ENCODE measurements around the gene ZDHHC21. TPM values are rescaled to one million over a fixed set of nuclear protein-coding genes. Genes with fewer than 3 reads are reported as not detected.

The ZDHHC21 gene
- total RNA-seq, 1 experiment from 2014 or later, result 9.0 TPM

DNA sequence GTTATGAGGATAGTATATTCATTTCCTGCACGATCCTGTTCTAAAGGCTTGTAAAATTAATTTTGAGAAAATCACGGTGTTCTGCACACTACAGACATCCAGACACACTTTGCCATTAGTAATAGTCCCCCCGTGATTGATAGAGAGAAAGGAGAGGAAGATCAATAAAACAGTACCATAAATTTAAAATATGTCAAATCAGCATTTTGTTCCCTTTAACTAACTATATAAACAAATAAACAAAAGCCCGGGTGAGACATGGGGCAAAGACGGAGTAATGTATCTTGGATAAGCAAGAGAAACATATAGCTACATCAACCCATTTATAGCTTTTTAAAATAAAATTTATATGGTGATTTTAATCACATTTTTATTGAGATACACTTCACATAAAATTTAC is 39.9 kb upstream of the ZDHHC21 start:
- no peak overlapping the region for H3K23ac ChIP-seq (ENCODE audit: insufficient read length, low read depth, low read length)
- no peak overlapping the region for H3K27ac Mint-ChIP-seq
- no peak overlapping the region for H3K27ac ChIP-seq (ENCODE audit: insufficient read length, low read depth, low read length)
- H3K56ac ChIP-seq (ENCODE audit: insufficient read length, low read depth, low read length), result no peak overlapping the region
- no peak overlapping the region for H3T11ph ChIP-seq (ENCODE audit: low read length)
- no peaks in the 10 kb centered on the region for H3K9me3 ChIP-seq (ENCODE audit: control insufficient read depth, low read depth, low read length)
- H3K23me2 ChIP-seq (ENCODE audit: insufficient read length, low read depth, low read length, poor library complexity, severe bottlenecking), result no peaks in the 10 kb centered on the region
- H3K27me3 Mint-ChIP-seq (ENCODE audit: low read depth), result peaks cover 13% of the 10 kb centered on the region
- H3K4me1 Mint-ChIP-seq, result no peaks in the 10 kb centered on the region
- no peak overlapping the region for H3K4me2 ChIP-seq (ENCODE audit: insufficient read depth, insufficient read length, low read length)
- H3K4me3 Mint-ChIP-seq, result no peak overlapping the region
- no peak overlapping the region for H4K91ac ChIP-seq (ENCODE audit: insufficient read length, low read depth, low read length)
- H3K27me3 ChIP-seq (ENCODE audit: insufficient read depth, low read length), result no peaks in the 10 kb centered on the region; the same call in 1 of the 2 replicates
- H3K9me3 Mint-ChIP-seq, result no peaks in the 10 kb centered on the region
- no peak overlapping the region for H2BK20ac ChIP-seq (ENCODE audit: low read depth, low read length, poor library complexity, severe bottlenecking)
- no peaks in the 10 kb centered on the region for H4K20me1 ChIP-seq (ENCODE audit: control insufficient read depth, insufficient read depth, insufficient read length)
- no peak overlapping the region for H2BK120ac ChIP-seq (ENCODE audit: low read depth, low read length, poor library complexity, severe bottlenecking)
- no peak overlapping the region for H2AK5ac ChIP-seq (ENCODE audit: insufficient read length, low read length)
- no peak overlapping the region for H4K8ac ChIP-seq (replicated peaks; ENCODE audit: insufficient read length, low read depth, low read length)
- no CpG with 5 or more reads among the region's 5 CpGs for WGBS (ENCODE audit: extremely low coverage, insufficient read length, low lambda C conversion rate)
- no peak overlapping the region for H2AFZ ChIP-seq (ENCODE audit: low read length)
- no peaks in the 10 kb centered on the region for H3K79me2 ChIP-seq (ENCODE audit: insufficient read depth, low read length)
- H3K79me1 ChIP-seq (ENCODE audit: insufficient read depth, low read depth, low read length, poor library complexity, severe bottlenecking), result no peaks in the 10 kb centered on the region
- DNase-seq, result no peak
- TF ChIP-seq, protein P1, sequence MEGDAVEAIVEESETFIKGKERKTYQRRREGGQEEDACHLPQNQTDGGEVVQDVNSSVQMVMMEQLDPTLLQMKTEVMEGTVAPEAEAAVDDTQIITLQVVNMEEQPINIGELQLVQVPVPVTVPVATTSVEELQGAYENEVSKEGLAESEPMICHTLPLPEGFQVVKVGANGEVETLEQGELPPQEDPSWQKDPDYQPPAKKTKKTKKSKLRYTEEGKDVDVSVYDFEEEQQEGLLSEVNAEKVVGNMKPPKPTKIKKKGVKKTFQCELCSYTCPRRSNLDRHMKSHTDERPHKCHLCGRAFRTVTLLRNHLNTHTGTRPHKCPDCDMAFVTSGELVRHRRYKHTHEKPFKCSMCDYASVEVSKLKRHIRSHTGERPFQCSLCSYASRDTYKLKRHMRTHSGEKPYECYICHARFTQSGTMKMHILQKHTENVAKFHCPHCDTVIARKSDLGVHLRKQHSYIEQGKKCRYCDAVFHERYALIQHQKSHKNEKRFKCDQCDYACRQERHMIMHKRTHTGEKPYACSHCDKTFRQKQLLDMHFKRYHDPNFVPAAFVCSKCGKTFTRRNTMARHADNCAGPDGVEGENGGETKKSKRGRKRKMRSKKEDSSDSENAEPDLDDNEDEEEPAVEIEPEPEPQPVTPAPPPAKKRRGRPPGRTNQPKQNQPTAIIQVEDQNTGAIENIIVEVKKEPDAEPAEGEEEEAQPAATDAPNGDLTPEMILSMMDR (conservative IDR thresholded peaks at IDR 0.05), result no peak
- H2BK15ac ChIP-seq (ENCODE audit: low read depth, low read length), result no peak overlapping the region
- no peak overlapping the region for H3K18ac ChIP-seq (ENCODE audit: insufficient read length, low read depth, low read length)
- H3K4ac ChIP-seq (ENCODE audit: low read depth, low read length), result no peak overlapping the region
- H4K5ac ChIP-seq (ENCODE audit: insufficient read length, low read depth, low read length), result no peak overlapping the region
- no peak overlapping the region for H3K14ac ChIP-seq (ENCODE audit: insufficient read depth, low read length)
- H3K9ac ChIP-seq (ENCODE audit: extremely low read depth, insufficient read length, low read length), result no peak overlapping the region
- H2BK5ac ChIP-seq (ENCODE audit: insufficient read length, low read length), result no peak overlapping the region
- no peaks in the 10 kb centered on the region for H3K36me3 Mint-ChIP-seq (ENCODE audit: insufficient read depth in 1 of 3, low read depth in 3 of 3)
- H3K4me1 ChIP-seq (ENCODE audit: insufficient read depth, low read length), result no peaks in the 10 kb centered on the region
- no peak overlapping the region for H2BK12ac ChIP-seq (ENCODE audit: insufficient read length, low read depth, low read length)
